ENCODE measurements around the gene GINM1.

The GINM1 gene

GRCh38 chr6:149563928-149564325, 2.2 kb upstream of the GINM1 start:
- H2AK5ac ChIP-seq (ENCODE audit: low read length, severe bottlenecking): no peak overlapping the region
- H3K9me3 ChIP-seq (ENCODE audit: control insufficient read depth, low read length): no peaks in the 10 kb centered on the region
- H3K27ac ChIP-seq (ENCODE audit: low read length, poor library complexity, severe bottlenecking): no peak overlapping the region
- no peak overlapping the region for H4K91ac ChIP-seq (ENCODE audit: low read length)
- H3K27me3 ChIP-seq (ENCODE audit: control insufficient read depth in 1 of 2, insufficient read depth in 1 of 2, low read length in 2 of 2): no peaks in the 10 kb centered on the region
- no peak overlapping the region for H3K4me3 ChIP-seq (ENCODE audit: insufficient read depth in 1 of 2, low read depth in 1 of 2, low read length in 2 of 2)
- no peak overlapping the region for H2BK15ac ChIP-seq (ENCODE audit: low read depth, poor library complexity, severe bottlenecking)
- no peak overlapping the region for H2BK5ac ChIP-seq (ENCODE audit: low read depth, low read length, poor library complexity, severe bottlenecking)
- H2BK12ac ChIP-seq (ENCODE audit: low read length in 2 of 2): no peak overlapping the region
- H3K4me2 ChIP-seq (ENCODE audit: low read length, poor library complexity, severe bottlenecking): no peak overlapping the region
- peaks cover 12% of the 10 kb centered on the region for H3K79me1 ChIP-seq (replicated peaks; ENCODE audit: low read length, poor library complexity, severe bottlenecking)
- H2AFZ ChIP-seq (ENCODE audit: low read depth, low read length): no peak overlapping the region
- H3K36me3 ChIP-seq (ENCODE audit: control insufficient read depth in 1 of 2, insufficient read depth in 2 of 2, low read depth in 1 of 2, low read length in 2 of 2): no peaks in the 10 kb centered on the region
- no peak overlapping the region for H3K23ac ChIP-seq (ENCODE audit: low read length in 2 of 2)
- H3K14ac ChIP-seq (ENCODE audit: low read length in 2 of 2): no peak overlapping the region
- H3K4me1 ChIP-seq (ENCODE audit: control insufficient read depth, insufficient read depth, low read depth, low read length): peaks cover 1% of the 10 kb centered on the region
- H3K4ac ChIP-seq (ENCODE audit: low read depth in 1 of 2, low read length in 2 of 2): no peak overlapping the region
- H3K9ac ChIP-seq (ENCODE audit: low read length): no peak overlapping the region
- 91% methylated on average over 3 of the region's 3 CpGs for WGBS
- no peak overlapping the region for H3K18ac ChIP-seq (ENCODE audit: low read depth in 1 of 2, low read length in 2 of 2)
- no peak overlapping the region for H4K8ac ChIP-seq (ENCODE audit: low read length)
- no peak for DNase-seq
- H2BK120ac ChIP-seq (ENCODE audit: low read depth, low read length): no peak overlapping the region

- H3K4ac ChIP-seq (ENCODE audit: low read depth in 1 of 2, low read length in 2 of 2): peak overlapping the region; percentile 59 to 70
- peaks cover 1% of the 10 kb centered on the region for H3K4me1 ChIP-seq (ENCODE audit: control insufficient read depth, insufficient read depth, low read depth, low read length)
- H4K91ac ChIP-seq (ENCODE audit: low read length): peak overlapping the region; percentile 45
- peak overlapping the region; percentile 70 for H3K27ac ChIP-seq (ENCODE audit: low read length, poor library complexity, severe bottlenecking)
- peak overlapping the region in 1 of 2 experiments; percentile 95 for H3K23ac ChIP-seq (ENCODE audit: low read length in 2 of 2)
- no peaks in the 10 kb centered on the region for H3K9me3 ChIP-seq (ENCODE audit: control insufficient read depth, low read length)
- peak overlapping the region; percentile 97 for H2AFZ ChIP-seq (ENCODE audit: low read depth, low read length)
- H2BK12ac ChIP-seq (ENCODE audit: low read length in 2 of 2): no peak overlapping the region
- peaks cover 14% of the 10 kb centered on the region for H3K79me1 ChIP-seq (replicated peaks; ENCODE audit: low read length, poor library complexity, severe bottlenecking)
- H2BK5ac ChIP-seq (ENCODE audit: low read depth, low read length, poor library complexity, severe bottlenecking): peak overlapping the region; percentile 74
- H3K4me3 ChIP-seq (ENCODE audit: insufficient read depth in 1 of 2, low read depth in 1 of 2, low read length in 2 of 2): peak overlapping the region; percentile 92 to 97
- peak overlapping the region; percentile 70 for H2BK15ac ChIP-seq (ENCODE audit: low read depth, poor library complexity, severe bottlenecking)
- peak overlapping the region; percentile 92 for H2BK120ac ChIP-seq (ENCODE audit: low read depth, low read length)
- WGBS: under 1% methylated on average over 67 of the region's 81 CpGs
- H2AK5ac ChIP-seq (ENCODE audit: low read length, severe bottlenecking): no peak overlapping the region
- H3K36me3 ChIP-seq (ENCODE audit: control insufficient read depth in 1 of 2, insufficient read depth in 2 of 2, low read depth in 1 of 2, low read length in 2 of 2): no peaks in the 10 kb centered on the region
- H4K8ac ChIP-seq (ENCODE audit: low read length): peak overlapping the region; percentile 78
- H3K27me3 ChIP-seq (ENCODE audit: control insufficient read depth in 1 of 2, insufficient read depth in 1 of 2, low read length in 2 of 2): no peaks in the 10 kb centered on the region
- peak overlapping the region; percentile 89 to 98 for H3K18ac ChIP-seq (ENCODE audit: low read depth in 1 of 2, low read length in 2 of 2)
- peak; percentile 60 for DNase-seq
- H3K9ac ChIP-seq (ENCODE audit: low read length): peak overlapping the region; percentile 93
- H3K4me2 ChIP-seq (ENCODE audit: low read length, poor library complexity, severe bottlenecking): peak overlapping the region; percentile 75
- H3K14ac ChIP-seq (ENCODE audit: low read length in 2 of 2): peak overlapping the region; percentile 38 to 86
Observed at GRCh38 chr6:149566410-149567193, 427 bp downstream of the GINM1 start.

- Histone ChIP-seq H2BK120ac (ENCODE audit: low read depth, low read length) (no peak overlapping the region), H3K14ac (ENCODE audit: low read length in 2 of 2) (no peak overlapping the region), H3K4ac (ENCODE audit: low read depth in 1 of 2, low read length in 2 of 2) (no peak overlapping the region), H2BK5ac (ENCODE audit: low read depth, low read length, poor library complexity, severe bottlenecking) (no peak overlapping the region), H2AK5ac (ENCODE audit: low read length, severe bottlenecking) (no peak overlapping the region), H2BK12ac (ENCODE audit: low read length in 2 of 2) (no peak overlapping the region), H3K4me3 (ENCODE audit: insufficient read depth in 1 of 2, low read depth in 1 of 2, low read length in 2 of 2) (peak overlapping the region; percentile 92 to 97), H3K4me2 (ENCODE audit: low read length, poor library complexity, severe bottlenecking) (peak overlapping the region; percentile 75), H3K79me1 (replicated peaks; ENCODE audit: low read length, poor library complexity, severe bottlenecking) (peaks cover 14% of the 10 kb centered on the region), H4K91ac (ENCODE audit: low read length) (no peak overlapping the region), H3K23ac (ENCODE audit: low read length in 2 of 2) (no peak overlapping the region), H3K9me3 (ENCODE audit: control insufficient read depth, low read length) (no peaks in the 10 kb centered on the region), H3K9ac (ENCODE audit: low read length) (peak overlapping the region; percentile 93), H3K18ac (ENCODE audit: low read depth in 1 of 2, low read length in 2 of 2) (no peak overlapping the region), H2AFZ (ENCODE audit: low read depth, low read length) (no peak overlapping the region), H2BK15ac (ENCODE audit: low read depth, poor library complexity, severe bottlenecking) (no peak overlapping the region), H4K8ac (ENCODE audit: low read length) (no peak overlapping the region), H3K4me1 (ENCODE audit: control insufficient read depth, insufficient read depth, low read depth, low read length) (peaks cover 1% of the 10 kb centered on the region), H3K27me3 (ENCODE audit: control insufficient read depth in 1 of 2, insufficient read depth in 1 of 2, low read length in 2 of 2) (no peaks in the 10 kb centered on the region), H3K27ac (ENCODE audit: low read length, poor library complexity, severe bottlenecking) (no peak overlapping the region), H3K36me3 (ENCODE audit: control insufficient read depth in 1 of 2, insufficient read depth in 2 of 2, low read depth in 1 of 2, low read length in 2 of 2) (peaks cover 0 to under 1% of the 10 kb centered on the region in 2 experiments)
- no peak for DNase-seq
- WGBS: 53% methylated on average over 12 of the region's 12 CpGs
Observed at GRCh38 chr6:149567194-149567586, 1.0 kb downstream of the GINM1 start.

- Histone ChIP-seq H4K8ac (ENCODE audit: low read length) (no peak overlapping the region), H3K4me3 (ENCODE audit: insufficient read depth in 1 of 2, low read depth in 1 of 2, low read length in 2 of 2) (no peak overlapping the region), H4K91ac (ENCODE audit: low read length) (no peak overlapping the region), H3K4me1 (ENCODE audit: control insufficient read depth, insufficient read depth, low read depth, low read length) (peaks cover 1% of the 10 kb centered on the region), H3K4me2 (ENCODE audit: low read length, poor library complexity, severe bottlenecking) (no peak overlapping the region), H3K9me3 (ENCODE audit: control insufficient read depth, low read length) (no peaks in the 10 kb centered on the region), H2BK5ac (ENCODE audit: low read depth, low read length, poor library complexity, severe bottlenecking) (no peak overlapping the region), H3K9ac (ENCODE audit: low read length) (no peak overlapping the region), H2AK5ac (ENCODE audit: low read length, severe bottlenecking) (no peak overlapping the region), H3K23ac (ENCODE audit: low read length in 2 of 2) (no peak overlapping the region), H3K79me1 (replicated peaks; ENCODE audit: low read length, poor library complexity, severe bottlenecking) (peaks cover 20% of the 10 kb centered on the region), H3K14ac (ENCODE audit: low read length in 2 of 2) (no peak overlapping the region), H3K27ac (ENCODE audit: low read length, poor library complexity, severe bottlenecking) (no peak overlapping the region), H2AFZ (ENCODE audit: low read depth, low read length) (no peak overlapping the region), H3K18ac (ENCODE audit: low read depth in 1 of 2, low read length in 2 of 2) (no peak overlapping the region), H2BK15ac (ENCODE audit: low read depth, poor library complexity, severe bottlenecking) (no peak overlapping the region), H3K4ac (ENCODE audit: low read depth in 1 of 2, low read length in 2 of 2) (no peak overlapping the region), H3K27me3 (ENCODE audit: control insufficient read depth in 1 of 2, insufficient read depth in 1 of 2, low read length in 2 of 2) (no peaks in the 10 kb centered on the region), H2BK12ac (ENCODE audit: low read length in 2 of 2) (no peak overlapping the region), H2BK120ac (ENCODE audit: low read depth, low read length) (no peak overlapping the region), H3K36me3 (ENCODE audit: control insufficient read depth in 1 of 2, insufficient read depth in 2 of 2, low read depth in 1 of 2, low read length in 2 of 2) (peaks cover 2 to 4% of the 10 kb centered on the region in 2 experiments)
- 99% methylated on average over 7 of the region's 7 CpGs for WGBS
- DNase-seq: peak; percentile 8
Observed at GRCh38 chr6:149567945-149568585, 1.9 kb downstream of the GINM1 start.
